Left colon (tissue), 2 donors: ENCODE measurements around the gene MZB1. TPM values are rescaled to one million over a fixed set of nuclear protein-coding genes. Genes with fewer than 3 reads are reported as not detected.
A peak's percentile ranks its signal among the peaks of the same experiment; 100 is the strongest.
"Not testable (repeated sequence)": the region's sequence is repeated elsewhere in the genome, so short reads cannot be mapped to it uniquely, and the experiment has no call there.

Experiments used
- ATAC-seq: fragments of 200-7000 bp; cut with Tn5 transposase; one replicate; pipeline ENCODE4 v1.9.1; 2020; ENCODE audit warnings: mild to moderate bottlenecking, moderate library complexity
- DNase-seq, 2 donors: peaks; one replicate each; pipeline ENCODE4 v3.0.0-alpha.2; 2020
- intact Hi-C, 2 donors: fragments of 100-400 bp; cut with DNase I in 1 of 2; cut with micrococcal nuclease in 1 of 2; formaldehyde crosslinking; loops; one replicate each; pipeline versions ENCODE4 v1.11.2 to v1.14.0; 2022; cut with DNase I, micrococcal nuclease
- total RNA-seq, 2 donors: library from RNA; stranded (reverse); fragmentation: NEBNext Ultra II Directional; extraction: Animal tissue kit (Norgen Biotek cat#: 25700); gene quantifications; one replicate each; pipeline ENCODE4 v1.2.1, GENCODE V29; 2021
- donor health status: DM: no; HTN: no; CAD: no.
- donor health status: DM: yes; HTN: yes; CAD: no.

MZB1 gene
- total RNA-seq, 2 donors from 2014 or later, result 6.0 to 36.9 TPM

- peak; percentile 48 for ATAC-seq
- no peak for DNase-seq
- intact Hi-C loops, result no loop called here
Measured at GRCh38 chr5:139381837-139382761, 7.6 kb downstream of the MZB1 start.

- intact Hi-C loops, result no loop called here
- DNase-seq (no peak), ATAC-seq (no peak)
Measured at GRCh38 chr5:139379626-139380449, 9.9 kb downstream of the MZB1 start.

- no peak for DNase-seq
- intact Hi-C loops, result no loop called here
- no peak for ATAC-seq
Measured at GRCh38 chr5:139378941-139379361, 10.8 kb downstream of the MZB1 start.

GRCh38 chr5:139378101-139378825 lies 11.4 kb downstream of the MZB1 start:
- intact Hi-C loops, result no loop called here
- DNase-seq, result no peak
- no peak for ATAC-seq

GRCh38 chr5:139377226-139377625 lies 12.5 kb downstream of the MZB1 start:
- ATAC-seq (no peak), DNase-seq (no peak)
- intact Hi-C loops, result no loop called here

GRCh38 chr5:139376364-139376763 lies 13.3 kb downstream of the MZB1 start:
- ATAC-seq, result no peak
- intact Hi-C loops, result no loop called here
- no peak for DNase-seq

GRCh38 chr5:139374909-139375308 lies 14.8 kb downstream of the MZB1 start:
- intact Hi-C loops, result no loop called here
- DNase-seq, result no peak
- ATAC-seq, result no peak

GRCh38 chr5:139371482-139372435 lies 18.0 kb downstream of the MZB1 start:
- no peak for DNase-seq
- no peak for ATAC-seq
- intact Hi-C loops, result no loop called here

- ATAC-seq, result no peak
- DNase-seq, result no peak
- intact Hi-C loops, result no loop called here
Measured at GRCh38 chr5:139369181-139369580, 20.5 kb downstream of the MZB1 start.

GRCh38 chr5:139368613-139369012 lies 21.1 kb downstream of the MZB1 start:
- no peak for DNase-seq
- no peak for ATAC-seq
- intact Hi-C loops, result no loop called here

GRCh38 chr5:139364466-139364865 lies 25.2 kb downstream of the MZB1 start:
- ATAC-seq, result no peak
- no peak for DNase-seq
- intact Hi-C loops, result no loop called here

GRCh38 chr5:139363937-139364336 lies 25.8 kb downstream of the MZB1 start:
- intact Hi-C loops, result no loop called here
- ATAC-seq (peak; percentile 40), DNase-seq (no peak)

- no peak for ATAC-seq
- no peak for DNase-seq
- intact Hi-C loops, result no loop called here
Measured at GRCh38 chr5:139361835-139362429, 27.8 kb downstream of the MZB1 start.

- ATAC-seq, result no peak
- intact Hi-C loops, result no loop called here
- DNase-seq, result no peak
Measured at GRCh38 chr5:139360384-139360783, 29.3 kb downstream of the MZB1 start.

GRCh38 chr5:139358064-139358463 lies 31.6 kb downstream of the MZB1 start:
- DNase-seq (no peak), ATAC-seq (no peak)
- intact Hi-C loops, result no loop called here

- ATAC-seq, DNase-seq, intact Hi-C loops: not testable (repeated sequence)
Measured at GRCh38 chr5:139355900-139356299, 33.8 kb downstream of the MZB1 start.

GRCh38 chr5:139354186-139354585 lies 35.5 kb downstream of the MZB1 start:
- no peak for ATAC-seq
- intact Hi-C loops, result no loop called here
- DNase-seq, result no peak

GRCh38 chr5:139347863-139348262 lies 41.9 kb downstream of the MZB1 start:
- intact Hi-C loops, ATAC-seq, DNase-seq: not testable (repeated sequence)
